ENCODE measurements around the gene GAREM2.

GAREM2 gene

DNA sequence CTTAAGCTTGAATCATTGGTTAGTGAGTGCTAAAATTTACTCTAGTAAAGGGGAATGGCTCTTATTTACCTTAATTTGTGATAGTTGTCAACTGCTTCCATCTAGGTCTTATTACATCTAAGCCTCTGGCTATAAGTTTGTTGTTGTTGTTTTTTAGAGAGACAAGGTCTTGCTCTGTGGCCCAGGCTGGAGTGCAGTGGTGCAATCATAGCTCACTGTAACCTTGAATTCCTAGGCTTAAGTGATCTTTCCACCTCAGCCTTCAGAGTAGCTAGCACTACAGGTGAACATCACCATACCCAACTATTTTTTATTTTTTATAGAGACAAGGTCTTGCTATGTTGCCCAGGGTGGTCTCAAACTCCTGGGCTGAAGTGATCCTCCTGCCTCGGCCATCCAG lies 65.0 kb downstream of the GAREM2 start:
- H4K5ac ChIP-seq (ENCODE audit: low read length): no peak overlapping the region
- no peak overlapping the region for H2BK15ac ChIP-seq (replicated peaks; ENCODE audit: low read depth)
- H2BK120ac ChIP-seq (ENCODE audit: low read depth, low read length): no peak overlapping the region
- no peak overlapping the region for H3K56ac ChIP-seq (ENCODE audit: low read length)
- peaks cover 4% of the 10 kb centered on the region for H3K36me3 ChIP-seq (ENCODE audit: control insufficient read depth, insufficient read depth, low read length)
- H3K4ac ChIP-seq (ENCODE audit: low read depth, low read length): no peak overlapping the region
- no peak overlapping the region for H3K23ac ChIP-seq (ENCODE audit: low read length)
- H3K79me2 ChIP-seq (ENCODE audit: control insufficient read depth, insufficient read depth, low read length): peaks cover 26% of the 10 kb centered on the region
- H2BK5ac ChIP-seq (ENCODE audit: low read length): no peak overlapping the region
- no peak overlapping the region for H3K9ac ChIP-seq (ENCODE audit: low read length)
- no CpG with 5 or more reads among the region's 1 CpG for WGBS (ENCODE audit: extremely low coverage, insufficient coverage, low lambda C conversion rate)
- no peak overlapping the region for H3K18ac ChIP-seq (ENCODE audit: low read length)
- no peak overlapping the region for H3K27ac ChIP-seq (ENCODE audit: low read depth, low read length)
- no peaks in the 10 kb centered on the region for H3K4me1 ChIP-seq (ENCODE audit: control insufficient read depth, low read depth, low read length)
- no peak overlapping the region for H3K4me2 ChIP-seq (ENCODE audit: low read length)
- H3K4me3 ChIP-seq (ENCODE audit: low read length): no peak overlapping the region
- H3K79me1 ChIP-seq (ENCODE audit: low read length): peaks cover 11% of the 10 kb centered on the region
- no peaks in the 10 kb centered on the region for H3K27me3 ChIP-seq (ENCODE audit: insufficient read depth, low read length, poor library complexity)
- DNase-seq: no peak
- no peak overlapping the region for H2AK5ac ChIP-seq (ENCODE audit: low read length)
- H4K8ac ChIP-seq (ENCODE audit: low read depth, low read length): no peak overlapping the region

GRCh38 chr2:26238311-26238958 lies 65.5 kb downstream of the GAREM2 start:
- Histone ChIP-seq H2BK5ac (ENCODE audit: low read length) (no peak overlapping the region), H2BK120ac (ENCODE audit: low read depth, low read length) (no peak overlapping the region), H3K79me1 (ENCODE audit: low read length) (peaks cover 11% of the 10 kb centered on the region), H3K79me2 (ENCODE audit: control insufficient read depth, insufficient read depth, low read length) (peaks cover 26% of the 10 kb centered on the region), H2BK15ac (replicated peaks; ENCODE audit: low read depth) (no peak overlapping the region), H4K8ac (ENCODE audit: low read depth, low read length) (no peak overlapping the region), H3K36me3 (ENCODE audit: control insufficient read depth, insufficient read depth, low read length) (no peaks in the 10 kb centered on the region), H3K23ac (ENCODE audit: low read length) (no peak overlapping the region), H3K18ac (ENCODE audit: low read length) (no peak overlapping the region), H3K4me2 (ENCODE audit: low read length) (no peak overlapping the region), H3K9ac (ENCODE audit: low read length) (no peak overlapping the region), H3K4ac (ENCODE audit: low read depth, low read length) (no peak overlapping the region), H3K56ac (ENCODE audit: low read length) (no peak overlapping the region), H3K27me3 (ENCODE audit: insufficient read depth, low read length, poor library complexity) (no peaks in the 10 kb centered on the region), H2AK5ac (ENCODE audit: low read length) (no peak overlapping the region), H3K4me3 (ENCODE audit: low read length) (no peak overlapping the region), H3K27ac (ENCODE audit: low read depth, low read length) (no peak overlapping the region), H4K5ac (ENCODE audit: low read length) (no peak overlapping the region), H3K4me1 (ENCODE audit: control insufficient read depth, low read depth, low read length) (no peaks in the 10 kb centered on the region)
- no peak for DNase-seq
- no CpG with 5 or more reads among the region's 4 CpGs for WGBS (ENCODE audit: extremely low coverage, insufficient coverage, low lambda C conversion rate)

Measured in mesendoderm (in vitro differentiated cells).